Activated effector memory CD4-positive, alpha-beta T cell treated with anti-CD3 and anti-CD28 coated beads, Interleukin-2, amount 50 U/mL, for 16 hours (primary cell): Measurements from ENCODE around the gene AFF1.
A peak's percentile ranks its signal among the peaks of the same experiment; 100 is the strongest.

ENCODE experiments used
- DNase-seq: peaks from one replicate; pipeline ENCODE4 v3.0.0-alpha.2; 2020

Gene AFF1

GRCh38 chr4:87092389-87093141 lies 157.8 kb downstream of the AFF1 start:
- no peak for DNase-seq

- DNase-seq = peak; percentile 67
Observed at GRCh38 chr4:87093443-87094123, 158.8 kb downstream of the AFF1 start.

DNA sequence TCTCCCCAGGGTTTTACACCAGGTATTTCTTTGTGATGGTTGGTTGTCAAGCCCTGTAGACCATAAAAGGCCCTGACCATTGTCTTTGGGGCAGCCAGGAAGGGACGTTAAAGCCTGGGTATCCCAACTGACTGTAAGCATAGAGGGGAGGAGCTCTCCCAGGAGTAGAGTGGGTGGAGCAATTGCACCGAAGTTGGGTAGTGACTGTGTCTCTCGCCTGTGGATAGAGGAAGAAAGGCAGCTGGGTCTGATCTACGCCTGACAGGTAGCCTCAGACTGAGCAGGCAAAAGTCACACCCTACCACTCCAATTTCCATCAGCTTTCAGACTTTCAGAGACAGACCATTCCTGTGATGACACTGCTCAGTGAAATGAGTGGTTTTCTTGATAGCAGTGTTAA lies 162.3 kb downstream of the AFF1 start:
- no peak for DNase-seq

GRCh38 chr4:87100168-87100567 lies 165.4 kb downstream of the AFF1 start:
- no peak for DNase-seq

DNA sequence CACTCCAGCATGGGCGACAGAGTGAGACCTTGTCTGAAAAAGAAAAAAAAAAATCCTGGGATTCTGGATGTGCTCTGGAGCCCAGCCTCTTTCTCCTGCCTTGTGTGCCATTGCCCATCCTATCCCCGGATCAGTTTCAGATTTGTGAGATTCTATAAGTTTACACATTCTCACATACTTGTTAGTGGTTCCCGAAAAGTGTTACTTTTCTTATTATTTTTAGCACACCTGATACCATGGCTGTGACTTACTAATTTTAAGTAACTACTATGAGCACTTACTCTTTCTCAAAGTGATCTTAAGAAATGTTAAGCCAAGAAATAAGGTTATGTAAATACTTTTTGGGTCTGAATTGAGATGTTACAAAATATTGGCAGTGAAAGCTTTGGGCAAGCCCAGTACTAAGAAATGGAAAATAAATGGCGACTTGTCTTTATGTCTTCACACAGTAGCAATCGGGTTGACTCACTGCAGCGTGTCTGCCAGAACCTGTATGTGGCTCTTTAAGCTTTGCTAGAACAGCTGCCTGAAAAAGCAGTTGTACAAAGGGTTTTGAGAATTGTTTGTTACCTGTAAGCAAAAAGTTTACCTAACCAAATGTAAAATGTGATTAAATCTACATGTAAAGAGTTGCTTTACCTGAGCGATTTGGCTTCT lies 166.9 kb downstream of the AFF1 start:
- no peak for DNase-seq

DNA sequence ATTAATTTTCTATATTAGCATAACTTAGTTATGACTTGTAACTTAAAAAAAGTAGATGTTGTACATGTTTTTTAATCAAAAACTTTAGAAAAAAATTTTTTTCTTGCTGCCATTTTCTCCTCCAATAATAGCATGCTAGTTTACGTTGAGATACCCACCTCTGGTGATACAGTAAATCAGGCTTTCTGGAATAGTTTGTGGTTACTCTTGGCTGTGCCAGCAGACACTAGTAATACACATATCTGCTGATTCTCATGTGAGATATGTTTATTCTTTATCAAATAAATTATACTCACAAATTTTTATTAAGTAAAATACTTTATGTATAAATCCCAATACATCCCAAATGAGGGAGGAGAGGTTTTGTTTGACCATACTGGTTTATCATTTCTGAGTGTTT lies 168.3 kb downstream of the AFF1 start:
- DNase-seq = no peak

DNA sequence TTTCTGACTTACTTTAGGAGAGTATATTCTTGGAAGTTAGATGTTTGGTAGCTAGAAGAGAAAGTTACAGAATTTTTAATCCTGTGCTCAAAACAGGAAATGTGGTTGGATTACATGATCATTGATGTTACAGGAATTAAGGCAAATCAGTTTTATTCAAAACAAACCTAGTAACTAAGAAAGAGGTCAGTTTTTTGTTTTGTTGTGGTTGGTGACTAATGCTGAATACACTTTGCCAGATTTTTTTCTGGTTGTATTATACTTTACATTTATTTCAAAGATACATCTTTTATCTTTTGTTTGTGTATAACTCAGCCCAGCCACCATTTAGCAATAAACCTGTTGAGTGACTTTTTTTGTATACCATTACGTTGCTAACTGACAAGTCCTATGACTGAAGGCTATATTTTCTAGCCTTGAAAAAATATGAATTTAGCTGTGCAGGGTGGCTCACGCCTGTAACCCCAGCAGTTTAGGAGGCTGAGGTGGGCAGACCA lies 168.9 kb downstream of the AFF1 start:
- DNase-seq = no peak

GRCh38 chr4:87105101-87105845 lies 170.5 kb downstream of the AFF1 start:
- no peak for DNase-seq

DNA sequence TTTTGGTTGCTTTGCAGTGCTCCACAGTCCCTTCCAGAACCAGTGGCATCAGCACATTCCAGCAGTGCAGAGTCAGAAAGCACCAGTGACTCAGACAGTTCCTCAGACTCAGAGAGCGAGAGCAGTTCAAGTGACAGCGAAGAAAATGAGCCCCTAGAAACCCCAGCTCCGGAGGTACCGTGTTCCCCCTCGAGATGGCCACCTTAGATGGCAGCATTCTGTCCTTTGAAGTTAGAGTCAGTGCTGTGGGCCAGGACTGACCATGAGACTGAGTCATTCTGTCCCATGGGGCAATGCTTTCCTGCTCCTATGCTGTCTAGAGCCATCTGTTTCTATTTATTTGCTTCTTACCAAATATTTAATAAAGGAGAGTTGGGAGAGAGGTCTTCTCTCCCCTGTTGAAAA lies 173.3 kb downstream of the AFF1 start:
- no peak for DNase-seq

DNA sequence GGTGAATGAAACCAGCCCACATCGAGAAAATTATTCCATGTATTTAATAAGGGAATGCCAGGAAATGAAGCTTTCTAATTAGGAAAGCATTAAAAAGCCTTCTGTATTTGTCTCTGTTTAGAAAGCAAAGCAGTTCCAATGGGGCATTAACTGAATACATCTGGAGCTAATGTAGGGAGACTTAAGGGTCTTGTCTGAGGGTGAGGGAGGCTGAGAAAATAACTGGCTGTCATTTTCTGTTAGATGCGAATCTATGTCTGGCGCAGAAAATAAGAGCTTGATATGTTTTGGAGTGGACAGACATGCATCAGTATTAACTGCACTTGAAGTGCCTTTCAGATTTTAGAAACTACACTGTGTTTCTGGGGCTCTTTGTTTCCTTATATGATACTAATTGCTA lies 174.3 kb downstream of the AFF1 start:
- no peak for DNase-seq

DNA sequence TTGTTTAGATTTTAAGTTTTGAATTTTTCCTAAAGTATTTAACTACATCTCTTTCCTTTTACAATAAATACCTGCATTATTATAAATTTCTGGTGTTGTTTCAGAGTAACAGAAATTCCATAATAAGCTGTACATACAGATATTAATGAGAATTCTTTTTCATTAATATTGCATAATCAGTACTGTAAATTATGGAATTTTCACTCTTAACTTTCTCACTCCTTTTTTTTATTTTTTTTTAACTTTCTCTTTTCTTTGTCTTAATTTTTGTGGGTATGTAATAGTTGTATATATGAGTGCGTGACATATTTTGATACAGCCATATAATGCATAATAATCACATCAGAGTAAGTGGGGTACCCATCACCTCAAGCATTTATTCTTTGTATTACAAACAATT lies 175.1 kb downstream of the AFF1 start:
- no peak for DNase-seq

DNA sequence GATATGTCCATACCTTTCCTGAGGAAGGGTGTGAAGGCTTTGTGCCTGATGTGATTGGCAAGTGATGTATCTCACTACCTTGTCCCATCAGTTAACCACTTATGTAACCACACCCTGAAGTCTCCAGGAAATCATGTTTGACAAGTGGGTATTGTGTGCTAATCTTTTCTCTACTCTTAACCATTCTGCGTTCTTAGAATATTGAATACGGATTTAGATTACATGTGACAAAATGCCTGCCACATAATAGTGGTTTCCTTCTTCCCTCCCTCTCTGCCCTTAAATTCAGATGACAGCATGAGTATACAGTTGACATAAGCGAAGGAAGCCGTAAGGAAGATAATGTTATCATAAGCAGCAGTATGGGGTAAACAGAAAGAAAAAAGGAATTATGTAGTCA lies 177.3 kb downstream of the AFF1 start:
- no peak for DNase-seq

GRCh38 chr4:87114245-87115062 lies 179.6 kb downstream of the AFF1 start:
- DNase-seq = no peak

DNA sequence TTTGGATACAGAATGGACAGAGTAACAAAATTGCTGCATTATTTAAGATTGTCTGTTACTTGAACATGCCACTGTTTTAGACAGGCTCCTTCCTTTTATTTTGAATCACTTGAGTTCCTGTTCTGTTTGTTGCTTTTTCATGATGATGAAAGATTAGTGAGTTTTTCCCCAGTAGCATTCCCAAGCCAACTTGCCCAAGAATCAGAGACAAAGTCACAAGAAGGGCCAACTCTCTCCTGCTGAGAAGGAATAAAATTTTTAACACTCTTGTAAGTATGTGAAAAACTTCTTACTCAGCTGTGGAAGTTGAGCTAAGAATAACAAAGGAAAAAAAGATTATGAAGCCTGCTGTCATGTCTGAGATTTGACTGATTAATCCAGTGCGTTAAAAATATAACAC lies 181.4 kb downstream of the AFF1 start:
- DNase-seq = no peak

GRCh38 chr4:87117051-87117731 lies 182.4 kb downstream of the AFF1 start:
- DNase-seq = no peak

DNA sequence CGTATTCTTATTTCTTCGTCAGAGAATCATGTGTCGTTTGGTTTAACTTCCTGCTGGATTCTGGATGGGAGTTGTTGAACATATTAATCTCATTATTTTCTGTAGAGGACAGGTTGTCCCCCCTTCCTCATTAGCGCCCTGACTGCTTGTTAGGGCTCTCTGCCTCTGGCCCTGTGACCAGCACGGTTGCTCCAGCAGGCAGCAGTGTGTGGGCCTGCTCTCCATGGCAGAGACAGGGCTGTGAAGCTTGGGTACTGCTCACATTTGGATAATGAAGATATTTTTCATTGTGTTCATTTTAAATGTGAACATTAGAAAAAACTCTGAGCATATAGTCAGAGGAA lies 182.9 kb downstream of the AFF1 start:
- no peak for DNase-seq

DNA sequence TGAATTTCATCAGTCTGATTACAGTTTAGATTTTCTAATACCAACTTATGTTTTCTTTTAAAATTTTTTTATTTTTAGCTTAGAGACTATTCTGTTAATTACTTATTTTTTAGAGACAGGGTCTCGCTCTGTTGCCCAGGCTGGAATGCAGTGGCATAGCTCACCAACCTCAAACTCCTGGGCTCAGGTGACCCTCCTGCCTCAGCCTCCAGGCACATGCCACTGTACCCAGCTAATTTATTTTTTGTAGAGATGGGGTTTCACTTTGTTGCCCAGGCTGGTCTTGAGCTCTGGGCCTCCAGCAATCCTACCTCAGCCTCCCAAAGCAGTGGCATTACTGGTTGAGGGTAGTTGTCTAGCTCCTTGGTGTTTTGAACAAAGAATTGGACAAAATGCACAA lies 183.6 kb downstream of the AFF1 start:
- no peak for DNase-seq

DNA sequence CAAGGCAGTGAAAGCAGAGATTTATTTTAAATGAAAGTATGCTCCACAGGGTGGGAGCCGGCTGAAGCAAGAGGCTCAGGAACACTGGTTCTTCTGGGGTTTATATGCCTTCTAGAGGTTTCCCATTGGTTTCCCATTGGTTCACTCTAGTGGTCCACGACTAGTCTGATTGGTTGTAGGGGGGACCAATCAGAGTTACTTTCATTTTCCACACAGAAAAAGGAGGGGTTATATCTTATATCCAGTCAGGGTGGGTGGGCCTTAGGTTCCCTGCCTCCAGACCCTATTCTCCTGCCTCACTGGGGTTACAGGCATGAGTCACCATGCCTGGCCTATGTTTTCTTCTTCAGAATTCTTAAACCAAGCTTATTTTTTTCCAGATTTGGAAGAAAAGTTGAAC lies 184.0 kb downstream of the AFF1 start:
- no peak for DNase-seq

DNA sequence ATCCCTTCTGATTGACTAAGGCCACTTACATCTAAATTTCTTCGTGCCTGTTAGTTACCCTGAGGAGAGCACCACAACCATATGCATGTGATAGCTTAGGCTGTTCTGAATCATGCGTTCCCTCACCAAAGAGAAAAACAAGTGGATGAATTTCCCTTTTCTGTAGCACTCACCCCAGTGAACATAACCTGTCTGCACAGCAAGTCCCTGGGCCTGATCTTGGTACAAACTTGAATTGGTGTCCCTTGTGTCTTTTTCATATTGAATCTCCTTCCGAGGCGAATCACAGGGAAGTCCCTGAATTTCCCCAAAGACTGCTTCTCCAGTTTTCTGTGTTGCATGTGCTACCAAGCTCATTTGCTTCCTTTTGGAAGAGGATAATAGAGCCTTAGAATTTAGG lies 185.2 kb downstream of the AFF1 start:
- no peak for DNase-seq

DNA sequence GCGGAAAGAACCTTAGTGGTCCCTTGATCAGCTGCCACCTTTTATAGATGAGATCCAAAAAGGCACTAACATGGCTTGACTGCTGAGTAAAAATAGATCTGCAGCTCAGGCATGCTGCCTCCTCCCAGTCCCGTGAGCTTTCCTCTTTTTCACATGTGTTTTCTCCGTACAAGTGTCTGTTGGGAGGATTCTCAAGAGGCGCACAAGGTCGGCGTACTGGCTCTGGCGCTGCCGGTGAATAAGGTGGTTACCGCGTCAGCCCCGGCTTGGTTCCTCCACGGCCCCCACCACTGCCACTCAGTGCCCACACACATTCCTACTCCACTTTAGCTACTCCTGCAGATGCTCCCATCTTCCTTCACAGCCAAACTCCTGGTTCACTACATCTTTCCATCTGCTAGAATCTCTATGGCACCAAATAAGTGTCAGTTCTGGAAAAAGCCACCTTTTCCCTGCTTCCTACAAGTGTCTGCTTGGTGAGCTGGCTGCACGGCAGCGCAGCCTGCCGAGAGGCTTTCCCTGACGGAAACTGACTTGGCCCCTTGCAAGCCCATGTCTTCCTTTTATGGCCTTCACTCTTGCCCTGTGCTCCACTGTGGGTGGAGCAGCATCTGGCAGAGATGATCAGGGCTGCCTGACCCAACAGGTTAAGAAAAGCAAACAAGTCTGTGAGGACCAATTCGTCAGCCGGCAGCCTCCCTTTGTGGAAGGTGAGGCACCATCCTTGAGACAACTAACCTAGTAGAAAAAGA lies 185.8 kb downstream of the AFF1 start:
- no peak for DNase-seq
